CD4-positive, alpha-beta T cell treated with Interleukin-2 at 100 ng/mL for 4 hours (primary cell): ENCODE measurements around the gene POU6F2.
"Not testable (repeated sequence)": the region's sequence is repeated elsewhere in the genome, so short reads cannot be mapped to it uniquely, and the experiment has no call there.

Experiments used
- DNase-seq: peaks from one replicate; pipeline ENCODE4 v3.0.0-alpha.2; 2020; ENCODE audit warnings: low spot score

The POU6F2 gene

DNA sequence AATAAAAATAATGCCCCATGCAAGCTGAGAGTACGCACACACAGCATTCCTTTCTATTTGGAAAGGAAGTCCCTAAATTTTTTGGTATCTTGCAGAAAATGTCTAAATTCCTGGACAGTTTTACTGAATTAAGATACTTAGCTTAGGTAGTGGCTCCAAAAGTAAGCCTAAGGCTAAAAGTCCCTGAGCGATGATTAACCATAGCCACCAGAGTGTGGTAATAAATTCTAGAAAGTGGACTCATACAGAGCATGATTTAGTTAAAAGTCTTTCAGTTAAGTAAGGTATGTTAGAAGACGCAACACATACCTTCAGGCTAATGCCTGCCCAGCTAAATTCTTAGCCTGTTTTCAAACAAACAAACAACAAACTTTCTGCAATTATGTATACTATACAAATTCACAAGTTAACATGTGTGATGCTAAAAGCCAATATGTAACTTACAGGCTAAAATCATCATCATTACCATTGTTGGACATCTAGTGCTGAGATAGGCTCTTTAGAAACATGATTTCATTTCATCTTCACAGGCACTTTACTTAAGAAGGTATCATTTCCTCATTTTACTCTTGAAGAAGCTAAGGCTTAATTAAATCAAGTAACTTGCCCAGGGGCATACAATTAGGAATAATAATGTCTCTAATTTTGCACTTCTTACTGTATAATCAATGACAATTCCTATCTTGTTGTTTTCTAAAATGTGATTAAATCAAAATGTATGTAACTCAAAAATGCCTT lies 327.1 kb downstream of the POU6F2 start:
- DNase-seq = no peak

DNA sequence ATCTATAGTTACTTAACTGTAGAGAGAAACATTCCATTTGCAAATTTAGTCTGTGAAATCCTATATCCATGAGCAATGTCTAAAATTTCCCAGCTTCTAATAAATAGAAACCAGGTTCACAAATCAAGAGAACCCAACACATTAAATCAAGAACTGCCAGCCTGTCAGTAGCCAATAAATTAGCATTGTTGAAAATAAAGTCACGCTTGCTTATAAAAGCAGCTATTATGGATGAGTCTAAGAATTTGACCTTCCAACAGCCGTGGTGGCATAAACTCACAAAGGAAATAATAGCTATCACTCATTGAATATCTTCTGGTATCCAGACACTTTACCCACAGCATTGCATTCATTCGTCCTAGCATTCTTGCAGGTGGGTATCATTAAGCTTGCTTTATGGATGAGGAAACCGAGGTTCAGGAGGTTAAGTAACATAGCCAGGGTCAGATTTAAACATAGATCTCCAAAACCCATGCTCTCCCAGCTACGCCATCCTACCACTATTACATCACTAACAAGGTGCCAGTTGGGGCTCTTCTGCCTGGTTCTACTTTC lies 328.4 kb downstream of the POU6F2 start:
- DNase-seq = no peak

DNA sequence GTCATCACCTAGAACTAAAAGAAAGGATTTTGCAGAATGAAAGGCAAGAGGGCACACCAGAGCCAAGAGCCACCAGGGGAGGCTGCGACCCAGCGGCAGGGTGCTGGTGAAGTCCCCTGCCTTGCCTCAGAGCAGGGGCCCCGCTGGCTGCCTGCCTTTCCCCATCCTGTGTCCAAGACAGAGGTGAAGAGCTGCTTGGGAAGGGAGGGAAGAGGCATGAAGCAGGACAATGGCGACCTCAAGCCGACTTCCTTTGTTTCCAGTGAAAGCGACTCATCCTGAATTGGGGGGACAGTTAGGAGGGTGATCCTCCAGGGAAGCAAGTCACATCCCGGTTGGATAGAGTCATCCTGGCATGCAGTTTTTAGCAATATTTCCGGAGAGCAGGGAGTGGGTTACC lies 333.0 kb downstream of the POU6F2 start:
- DNase-seq = no peak

DNA sequence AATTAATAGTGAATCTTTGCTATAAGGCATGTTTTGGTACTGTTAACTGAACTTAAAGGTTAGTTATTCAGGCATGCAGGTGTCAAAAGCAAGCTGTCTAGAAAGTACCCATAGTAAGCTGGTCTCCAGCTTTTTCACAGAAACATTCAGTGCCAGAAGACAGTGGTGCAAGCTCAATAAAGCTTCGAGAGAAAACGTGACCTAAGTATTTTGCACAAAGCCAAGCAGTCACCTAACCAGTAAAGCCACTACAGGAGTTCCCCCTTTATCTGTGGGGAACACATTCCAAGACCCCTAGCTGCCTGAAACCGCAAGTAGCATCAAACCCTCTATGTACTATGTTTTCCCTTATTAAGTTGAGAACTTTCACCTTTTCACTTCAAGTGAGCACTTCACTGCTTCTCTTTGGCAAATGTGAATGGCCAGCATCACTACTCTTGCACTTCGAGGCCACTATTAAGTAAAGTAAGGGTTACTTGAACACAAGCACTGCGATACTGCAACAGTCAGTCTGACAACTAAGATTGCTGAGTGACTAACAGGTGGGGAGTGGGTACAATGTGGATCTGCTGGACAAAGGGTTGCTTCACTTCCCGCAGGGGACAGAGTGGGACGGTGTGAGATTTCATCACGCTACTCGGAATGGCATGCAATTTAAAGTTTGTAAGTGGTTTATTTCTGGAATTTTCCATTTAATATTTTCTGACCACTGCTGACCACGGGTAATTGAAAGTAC lies 334.7 kb downstream of the POU6F2 start:
- no peak for DNase-seq

DNA sequence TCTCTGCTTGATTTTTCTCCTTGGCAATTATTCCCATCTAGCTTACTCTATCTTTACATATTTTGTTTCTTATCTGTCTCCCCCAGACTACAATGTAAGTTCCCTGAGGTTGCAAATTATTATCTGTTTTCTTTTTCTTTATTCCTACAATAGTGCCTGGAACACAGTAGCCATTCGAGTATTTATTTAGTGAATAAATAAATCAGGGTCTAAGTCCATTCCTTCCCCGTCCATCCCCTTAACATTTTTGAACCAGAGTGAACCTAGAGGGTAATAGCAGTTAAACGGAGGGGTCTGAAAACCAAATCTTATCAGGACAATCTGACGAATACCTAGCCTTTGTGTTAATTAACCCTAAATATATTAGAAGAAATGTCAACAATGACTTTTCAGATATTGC lies 335.7 kb downstream of the POU6F2 start:
- DNase-seq = no peak

DNA sequence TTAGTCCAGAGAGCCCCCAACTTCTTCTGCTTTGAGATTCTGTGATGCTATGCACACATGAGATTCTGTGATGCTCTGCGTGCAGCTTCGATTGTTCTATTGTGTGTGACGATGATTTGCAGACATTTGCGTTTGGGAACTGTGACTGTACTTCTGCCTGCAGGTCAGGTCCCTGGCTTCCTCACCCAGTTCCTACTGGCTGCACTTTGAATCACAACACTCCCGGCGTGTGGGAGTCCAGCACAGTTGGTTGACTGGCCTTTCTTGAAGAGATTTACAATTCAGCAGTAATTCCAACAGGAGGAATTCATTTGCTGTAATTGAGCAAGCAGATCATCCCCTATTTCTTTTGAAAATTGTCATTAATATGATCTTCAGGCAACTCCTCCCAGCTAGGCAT lies 336.3 kb downstream of the POU6F2 start:
- no peak for DNase-seq

DNA sequence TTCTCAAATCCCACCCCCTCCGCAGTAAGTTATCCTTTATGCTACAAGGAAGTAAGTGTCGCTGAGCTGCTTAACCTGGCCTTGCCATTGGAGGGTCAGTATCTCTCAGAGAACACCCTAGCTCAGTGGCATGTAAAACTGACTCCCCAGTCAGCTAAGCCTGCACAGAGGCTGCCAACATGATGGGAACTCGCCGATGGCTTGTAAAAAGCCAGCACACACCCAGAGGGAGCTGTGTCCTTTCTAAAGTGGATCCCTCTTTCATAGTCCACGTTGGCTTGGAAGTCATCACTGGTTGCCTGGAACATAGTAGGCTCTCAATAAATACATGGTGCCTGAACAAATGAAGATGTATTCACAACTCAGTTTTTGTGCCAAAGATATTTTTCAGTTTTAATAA lies 339.4 kb downstream of the POU6F2 start:
- DNase-seq = no peak

DNA sequence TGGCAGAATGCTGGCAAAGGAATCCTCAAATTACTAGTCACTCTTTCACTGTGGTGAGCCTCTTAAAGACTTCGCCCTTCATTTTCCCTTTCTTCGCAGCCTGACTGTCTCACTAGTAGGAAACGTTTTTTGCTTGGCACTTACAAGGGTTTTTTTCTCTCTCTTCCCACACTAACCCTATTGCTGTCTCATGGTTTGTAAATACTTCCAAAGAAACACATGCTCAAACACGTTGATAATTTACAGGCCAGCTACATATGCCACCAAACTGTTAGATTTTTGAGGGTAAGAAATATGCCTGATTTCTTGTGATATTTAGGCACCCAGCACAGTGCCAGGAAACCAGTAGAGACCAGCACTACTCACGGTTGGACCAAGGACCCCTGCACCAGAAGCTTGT lies 340.2 kb downstream of the POU6F2 start:
- DNase-seq = no peak

DNA sequence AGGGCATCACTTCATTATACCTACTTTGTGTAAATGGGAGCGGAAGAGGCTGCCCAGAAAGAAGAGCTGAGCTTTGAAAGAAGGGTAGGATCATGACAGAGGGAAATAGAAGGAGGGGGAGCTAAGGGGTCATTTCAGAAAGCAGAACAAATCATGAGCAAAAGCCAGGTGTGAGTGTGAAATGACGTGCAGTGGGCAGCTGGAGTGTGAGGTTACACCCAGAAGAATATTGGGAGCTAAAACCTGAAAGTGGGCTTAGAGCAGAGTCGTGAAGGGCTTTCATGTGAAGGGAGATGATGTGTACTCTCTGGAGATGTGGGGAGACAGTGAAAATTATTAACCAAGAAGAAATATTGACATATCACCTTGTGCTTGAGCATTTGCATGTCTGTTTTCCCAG lies 343.5 kb downstream of the POU6F2 start:
- DNase-seq = no peak

DNA sequence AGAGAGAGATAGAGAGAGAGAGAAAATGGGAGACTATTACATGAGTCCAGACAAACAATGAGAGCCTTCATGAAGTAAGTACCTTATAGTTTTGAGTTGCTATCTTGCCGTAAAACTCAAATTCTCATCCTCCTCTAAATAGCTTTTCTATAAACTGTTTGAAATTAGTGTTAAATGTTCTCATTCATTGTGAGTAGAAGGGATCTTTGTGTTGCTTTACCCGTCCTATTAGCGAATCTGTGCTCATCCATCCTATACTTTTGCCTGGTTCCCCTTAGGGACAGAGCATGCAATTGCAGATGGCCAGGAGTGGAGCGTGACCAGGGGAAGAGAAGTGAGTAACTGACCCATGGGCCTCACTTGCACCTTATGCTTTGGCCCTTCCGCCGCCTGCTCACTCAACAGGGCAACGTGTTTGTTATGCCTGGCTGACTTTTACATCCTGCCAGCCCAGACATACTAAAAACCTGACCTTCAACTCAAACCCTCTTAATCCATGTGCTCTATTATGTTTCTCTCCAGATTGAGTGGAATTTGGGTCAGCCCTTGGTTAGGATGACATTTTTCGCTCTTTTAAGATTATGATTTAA lies 344.3 kb downstream of the POU6F2 start:
- DNase-seq = no peak

DNA sequence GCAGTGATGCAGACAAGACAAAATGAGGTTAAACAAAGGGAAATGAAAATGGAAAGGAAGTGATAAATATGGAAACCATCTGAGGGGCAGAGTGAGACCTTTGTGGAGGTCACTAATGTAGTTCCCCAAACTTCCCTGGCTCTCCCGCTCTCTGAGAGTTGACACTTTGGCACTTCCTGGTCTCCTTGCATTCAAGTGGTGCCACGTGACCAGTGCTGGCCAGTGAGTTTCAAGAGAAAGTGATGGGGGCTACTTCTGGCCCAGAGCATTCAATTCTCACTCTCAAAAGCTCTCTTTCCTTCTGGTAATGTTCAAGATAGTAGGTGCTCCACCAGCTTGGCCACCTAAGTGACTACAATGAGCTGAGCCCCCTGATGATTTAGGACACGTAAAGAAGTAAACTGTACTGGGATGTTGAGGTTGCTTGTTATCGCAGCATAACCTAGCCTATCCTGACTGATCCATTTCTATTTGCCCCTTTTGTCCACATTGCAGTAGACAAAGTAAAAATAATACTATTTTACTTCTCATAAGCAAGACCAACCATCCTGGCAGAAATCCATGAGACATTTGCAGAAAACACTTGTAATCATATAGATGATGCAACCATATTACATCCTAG lies 346.5 kb downstream of the POU6F2 start:
- no peak for DNase-seq

DNA sequence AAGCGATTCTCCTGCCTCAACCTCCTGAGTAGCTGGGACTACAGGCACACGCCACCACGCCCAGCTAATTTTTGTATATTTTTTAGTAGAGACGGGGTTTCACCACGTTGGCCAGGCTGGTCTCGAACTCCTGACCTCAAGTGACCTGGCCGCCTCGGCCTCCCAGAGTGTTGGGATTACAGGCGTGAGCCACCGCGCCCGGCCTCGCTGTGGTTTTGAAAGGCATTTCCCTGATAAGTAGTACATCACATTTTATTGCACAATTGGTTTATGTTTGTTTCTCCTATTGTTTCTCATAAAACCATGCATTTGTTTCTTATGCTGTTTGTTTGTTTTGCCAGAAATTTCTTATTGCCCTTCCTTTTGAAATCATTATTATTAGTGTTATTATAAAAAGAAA lies 353.9 kb downstream of the POU6F2 start:
- not testable (repeated sequence) for DNase-seq

DNA sequence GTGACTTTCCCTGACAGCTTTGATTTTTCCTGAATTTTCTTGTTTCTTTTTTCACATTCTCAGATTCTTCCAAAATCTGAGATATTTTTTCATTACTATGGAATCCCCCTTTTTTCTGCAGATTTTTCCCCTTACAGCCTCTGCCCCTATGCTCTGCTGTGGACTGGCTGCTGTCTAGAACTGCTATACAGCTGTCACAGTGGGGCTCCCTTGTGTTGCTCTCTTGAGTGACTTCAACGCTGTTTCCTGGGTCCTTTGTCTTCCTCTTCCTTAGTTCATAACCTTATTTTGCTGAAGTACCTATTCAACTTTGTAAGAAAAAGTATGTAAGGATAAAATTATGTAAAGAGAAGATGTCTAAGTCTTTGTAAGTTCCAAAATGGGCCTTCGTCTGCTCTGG lies 354.4 kb downstream of the POU6F2 start:
- no peak for DNase-seq

DNA sequence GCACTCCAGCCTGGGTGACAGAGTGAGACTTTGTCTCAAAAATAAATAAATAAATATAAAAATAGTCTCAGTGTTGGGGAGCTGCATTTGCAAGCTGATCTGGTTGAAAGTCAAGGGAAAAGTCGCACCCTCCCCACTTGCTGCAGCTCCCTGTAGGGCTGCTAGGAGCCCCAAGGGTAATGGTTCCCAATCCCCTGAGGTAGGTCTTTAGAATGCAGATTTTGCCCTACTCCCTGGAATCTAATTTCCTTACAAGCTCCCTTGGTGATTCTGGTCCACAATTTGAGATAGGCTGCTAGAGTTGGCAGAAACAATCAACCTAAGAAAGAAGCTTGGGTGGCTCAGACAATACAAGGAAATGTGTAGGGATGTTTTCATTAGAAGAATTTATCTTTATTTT lies 356.0 kb downstream of the POU6F2 start:
- no peak for DNase-seq

DNA sequence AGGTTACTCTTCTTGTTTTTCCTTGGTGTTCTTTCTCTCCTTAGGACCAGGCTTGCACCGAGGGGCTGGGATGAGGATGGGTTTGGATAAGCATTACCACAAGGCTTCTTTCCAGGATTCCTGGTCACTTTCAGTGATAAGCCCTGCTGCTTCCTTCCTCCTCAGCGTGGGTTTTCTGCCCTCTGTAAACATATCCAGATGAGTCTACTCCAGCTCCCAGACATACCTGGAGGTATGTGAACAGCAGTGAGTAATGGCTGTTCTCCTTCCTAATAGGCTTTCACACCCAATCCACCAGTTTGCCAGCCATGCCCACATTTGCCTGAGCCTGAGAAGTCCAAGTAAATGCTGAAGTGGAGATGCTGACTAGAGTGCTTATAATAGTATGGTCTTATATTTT lies 358.7 kb downstream of the POU6F2 start:
- no peak for DNase-seq

DNA sequence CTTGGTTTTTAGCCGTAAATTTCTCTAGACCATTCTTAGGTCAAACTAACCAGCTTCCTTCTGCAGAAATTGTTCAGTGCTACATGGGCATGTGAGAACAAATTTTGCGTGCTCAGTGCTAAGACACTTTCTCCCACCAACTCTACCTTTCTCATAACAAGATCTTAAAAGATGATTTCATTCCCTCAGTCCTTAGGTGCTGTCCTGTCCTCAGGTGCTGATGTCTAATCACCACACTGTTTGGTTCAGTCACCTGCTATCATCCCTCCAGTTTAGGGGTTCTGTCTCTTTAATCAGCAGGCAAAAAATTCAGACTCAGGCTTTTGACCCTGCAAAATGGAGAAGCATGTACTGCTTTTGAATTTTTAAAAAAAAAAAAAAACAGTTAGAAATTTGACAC lies 361.0 kb downstream of the POU6F2 start:
- DNase-seq = no peak

DNA sequence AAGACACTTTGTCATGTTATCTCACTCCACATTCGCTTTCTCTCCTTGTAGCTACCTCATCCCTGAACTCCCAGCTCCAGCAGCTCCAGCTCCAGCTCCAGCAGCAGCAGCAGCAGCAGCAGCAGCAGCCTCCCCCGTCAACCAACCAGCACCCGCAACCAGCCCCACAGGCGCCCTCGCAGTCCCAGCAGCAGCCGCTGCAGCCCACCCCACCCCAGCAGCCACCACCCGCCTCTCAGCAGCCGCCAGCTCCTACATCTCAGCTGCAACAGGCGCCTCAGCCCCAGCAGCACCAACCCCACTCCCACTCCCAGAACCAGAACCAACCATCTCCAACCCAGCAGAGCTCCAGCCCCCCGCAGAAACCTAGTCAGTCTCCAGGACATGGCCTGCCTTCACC lies 361.9 kb downstream of the POU6F2 start:
- DNase-seq = no peak

DNA sequence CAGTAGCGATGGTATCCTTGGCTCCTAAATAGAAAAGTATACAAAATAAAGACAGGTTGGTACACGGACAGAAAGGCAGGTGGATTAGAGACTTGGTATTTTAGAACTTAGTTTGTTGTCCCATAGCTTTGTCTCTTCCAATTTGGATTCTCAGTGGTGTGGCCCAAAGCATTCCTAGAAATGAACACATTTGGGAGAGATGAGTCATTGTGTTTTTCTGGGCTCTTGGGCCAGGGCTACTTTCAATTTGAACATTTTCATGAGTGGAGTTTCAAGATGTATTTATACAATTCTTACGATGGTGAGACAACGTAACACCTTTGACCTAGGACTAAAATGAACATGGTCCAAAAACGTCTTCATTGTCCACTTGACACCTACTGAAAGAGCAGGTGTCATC lies 363.4 kb downstream of the POU6F2 start:
- DNase-seq = no peak

DNA sequence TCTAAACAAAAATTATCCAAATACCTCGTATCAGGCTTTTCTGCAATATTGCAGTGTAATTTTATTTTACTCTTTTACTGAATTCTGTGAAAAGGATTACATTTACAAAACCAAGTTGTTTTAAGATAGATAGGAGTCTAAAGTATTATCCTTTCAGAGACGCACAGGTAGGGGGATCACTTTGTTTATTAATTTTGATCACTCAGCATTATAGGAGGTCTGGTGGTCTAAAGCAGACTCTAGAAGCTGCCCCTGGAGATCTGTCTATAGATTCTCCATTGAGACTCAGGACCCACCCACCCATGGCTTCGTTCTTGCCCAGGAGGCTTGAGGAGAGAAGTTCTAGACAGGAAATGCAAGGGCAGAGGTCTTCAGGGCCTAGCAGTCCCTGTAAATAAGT lies 365.1 kb downstream of the POU6F2 start:
- no peak for DNase-seq

DNA sequence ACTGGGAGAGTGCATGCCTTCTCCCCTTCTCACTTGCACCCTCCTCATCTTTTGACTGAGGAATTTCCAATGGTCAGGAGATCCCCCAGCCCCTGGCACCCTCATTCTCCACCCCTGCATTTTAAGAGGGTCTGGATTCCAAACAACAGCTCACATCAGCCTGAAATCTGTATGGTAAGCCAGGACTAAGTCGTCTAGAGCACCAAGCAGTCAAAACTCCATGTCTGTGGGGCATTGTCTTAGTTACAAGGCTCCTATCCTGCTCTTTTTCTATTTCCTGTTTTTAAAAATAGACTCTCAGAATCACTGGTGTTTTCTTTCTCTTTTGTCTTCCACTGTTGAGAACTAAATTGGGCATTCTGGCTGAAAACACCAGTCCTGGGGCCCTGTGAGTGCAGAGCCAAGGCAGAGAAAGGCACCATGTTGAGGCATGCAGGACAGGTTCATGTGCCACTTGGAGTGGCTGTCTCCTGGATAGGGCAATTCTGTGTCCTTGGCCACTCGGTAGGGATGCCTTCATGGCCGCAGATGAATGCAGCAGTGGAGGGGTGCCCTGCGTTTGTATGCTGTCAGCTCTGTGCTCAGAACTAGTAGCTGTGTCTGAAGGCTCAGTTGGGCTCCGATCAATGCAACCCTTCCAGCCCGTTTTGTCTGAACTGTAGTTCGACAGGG lies 371.9 kb downstream of the POU6F2 start:
- no peak for DNase-seq

DNA sequence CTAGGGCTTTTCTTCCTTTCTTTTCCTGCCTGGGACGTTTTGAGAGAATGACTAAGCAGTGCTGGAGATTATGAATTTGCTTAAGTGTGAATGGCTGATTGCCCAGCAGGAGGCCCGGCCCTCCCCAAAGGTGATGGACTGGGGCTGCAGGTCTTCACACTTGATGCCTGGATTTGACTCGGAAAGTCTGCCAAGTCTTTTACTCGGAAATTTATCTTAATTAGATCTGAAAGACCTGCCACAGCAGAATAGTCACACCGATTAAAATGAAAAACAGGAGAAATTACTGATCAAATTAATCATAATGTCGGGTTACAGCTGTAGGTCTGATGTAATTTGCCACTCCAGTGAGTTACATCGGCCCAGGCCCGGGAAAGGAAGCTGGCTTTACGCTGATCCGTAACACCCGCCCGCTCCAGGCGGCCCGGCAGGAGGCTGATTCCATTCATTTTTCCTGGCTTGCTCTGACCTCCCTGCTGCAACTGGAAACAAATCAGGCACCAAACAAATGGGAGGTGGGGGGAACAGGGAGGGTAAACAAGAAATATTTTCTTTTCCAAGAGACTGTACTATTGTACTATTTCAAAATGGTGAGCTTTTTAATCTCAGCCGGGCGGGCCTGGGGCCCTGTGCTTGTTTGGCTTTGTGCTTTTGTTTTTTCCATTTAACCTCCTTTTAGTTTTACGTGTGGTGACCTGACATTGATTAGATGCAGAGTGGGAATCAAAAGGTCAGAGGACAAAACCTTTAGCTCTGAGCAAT lies 376.1 kb downstream of the POU6F2 start:
- no peak for DNase-seq
